Fibroblast of lung (primary cell): Measurements from ENCODE around the gene RETREG1. TPM values are rescaled to one million over a fixed set of nuclear protein-coding genes. Genes with fewer than 3 reads are reported as not detected.

Experiments
- DNase-seq, 2 donors: peaks; one replicate each; pipeline versions ENCODE4 v3.0.0 to v3.0.0-alpha.2; 2010; ENCODE audit warnings: low read depth in 2 of 2
- H2AFZ ChIP-seq: 2 replicates; pipeline ENCODE4 v1.5.1; 2012; ENCODE audit warnings: low read length, control low read depth, inconsistent platforms
- H3K27ac ChIP-seq: 2 replicates; pipeline ENCODE4 v1.5.1; 2011; ENCODE audit warnings: low read length, control low read depth; ENCODE audit not compliant: insufficient read depth
- H3K27me3 ChIP-seq: 2 replicates; pipeline ENCODE4 v1.5.1; 2011; ENCODE audit warnings: mild to moderate bottlenecking, low read length; ENCODE audit not compliant: control insufficient read depth, insufficient read depth
- H3K36me3 ChIP-seq: 2 replicates; pipeline ENCODE4 v1.5.1; 2011; ENCODE audit warnings: low read length; ENCODE audit not compliant: control insufficient read depth, insufficient read depth
- H3K4me1 ChIP-seq: 2 replicates; pipeline ENCODE4 v1.5.1; 2011; ENCODE audit warnings: low read length; ENCODE audit not compliant: control insufficient read depth, insufficient read depth; ENCODE audit errors: extremely low read depth
- H3K4me2 ChIP-seq: 2 replicates; pipeline ENCODE4 v1.5.1; 2011; ENCODE audit warnings: low read length, control low read depth; ENCODE audit not compliant: insufficient read depth; ENCODE audit errors: extremely low read depth
- H3K4me3 ChIP-seq, 4 experiments: fragments of 200-600 bp in 1 of 4; sonication (generic) in 1 of 4; replicated peaks in 1 of 4; 2 replicates each; pipeline ENCODE4 v1.5.1; 2011 to 2016; ENCODE audit warnings: low read length in 4 of 4, low read depth in 3 of 4, mild to moderate bottlenecking in 3 of 4, control low read depth in 2 of 4, inconsistent platforms in 1 of 4, mixed read lengths in 1 of 4; ENCODE audit not compliant: insufficient read depth in 1 of 4; ENCODE audit errors: control extremely low read depth in 1 of 4
- H3K79me2 ChIP-seq: 2 replicates; pipeline ENCODE4 v1.5.1; 2012; ENCODE audit warnings: mild to moderate bottlenecking, low read length, inconsistent platforms; ENCODE audit not compliant: control insufficient read depth, insufficient read depth
- H3K9ac ChIP-seq: 2 replicates; pipeline ENCODE4 v1.5.1; 2011; ENCODE audit warnings: mild to moderate bottlenecking, low read length, control low read depth; ENCODE audit not compliant: insufficient read depth
- H3K9me3 ChIP-seq: 2 replicates; pipeline ENCODE4 v1.5.1; 2012; ENCODE audit warnings: low read depth, low read length; ENCODE audit not compliant: control insufficient read depth, insufficient read depth
- H4K20me1 ChIP-seq: 2 replicates; pipeline ENCODE4 v1.5.1; 2011; ENCODE audit warnings: low read length; ENCODE audit not compliant: control insufficient read depth, insufficient read depth; ENCODE audit errors: extremely low read depth
- CTCF ChIP-seq, 2 donors: IDR thresholded peaks in 1 of 2; conservative IDR thresholded peaks in 1 of 2; 1 replicate in 1 of 2; 2 replicates in 1 of 2; pipeline ENCODE4 v1.5.1; 2011 to 2012; ENCODE audit warnings: low read length in 2 of 2, control low read depth in 1 of 2, inconsistent platforms in 1 of 2, low read depth in 1 of 2, mild to moderate bottlenecking in 1 of 2
- EZH2 ChIP-seq: IDR thresholded peaks from 2 replicates; pipeline ENCODE4 v1.5.1; 2012; ENCODE audit warnings: low read length, control low read depth, mild to moderate bottlenecking; ENCODE audit errors: missing control alignments
- polyA plus RNA-seq, 2 donors: library from polyadenylated mRNA; depleted of rRNA in 1 of 2; stranded (reverse) in 1 of 2; unstranded in 1 of 2; fragments of >200 nt; gene quantifications; 2 replicates each; pipeline ENCODE4 v1.2.1, GENCODE V29; 2011 to 2012; ENCODE audit warnings: missing spikeins in 1 of 2
- total RNA-seq: library from RNA; depleted of rRNA; stranded (reverse); fragments of >200 nt; gene quantifications from 2 replicates; pipeline ENCODE4 v1.2.1, GENCODE V29; 2014

Gene RETREG1
- total and polyA plus RNA-seq, 2 donors (not counting 1 experiment from before 2014, with no cell fraction given) = 0.41 to 0.99 TPM

- no peak overlapping the region for H2AFZ ChIP-seq
- H3K9ac ChIP-seq = no peak overlapping the region
- no peaks in the 10 kb centered on the region for H4K20me1 ChIP-seq
- no peaks in the 10 kb centered on the region for H3K79me2 ChIP-seq
- no peak overlapping the region for H3K4me2 ChIP-seq
- no peak overlapping the region for H3K4me3 ChIP-seq
- H3K36me3 ChIP-seq = no peaks in the 10 kb centered on the region
- no peak for DNase-seq
- no peak overlapping the region for H3K27ac ChIP-seq
- TF ChIP-seq EZH2 = no peak
- no peak for TF ChIP-seq CTCF (conservative IDR thresholded peaks at IDR 0.05 in 1 of 2, IDR thresholded peaks at IDR 0.05 in 1 of 2; ENCODE audit: low read depth in 1 of 2, low read length in 2 of 2)
- no peaks in the 10 kb centered on the region for H3K9me3 ChIP-seq
- H3K27me3 ChIP-seq = peaks cover 20% of the 10 kb centered on the region
- no peaks in the 10 kb centered on the region for H3K4me1 ChIP-seq
Observed at GRCh38 chr5:16625096-16625495, 8.3 kb upstream of the RETREG1 start.

- DNase-seq = no peak
- Histone ChIP-seq H3K36me3 (no peaks in the 10 kb centered on the region), H3K4me1 (peaks cover 2% of the 10 kb centered on the region), H3K9me3 (no peaks in the 10 kb centered on the region), H3K27me3 (peaks cover 22% of the 10 kb centered on the region), H3K9ac (no peak overlapping the region), H3K4me3 (no peak overlapping the region), H3K4me2 (no peak overlapping the region), H3K27ac (no peak overlapping the region), H3K79me2 (no peaks in the 10 kb centered on the region), H2AFZ (no peak overlapping the region), H4K20me1 (no peaks in the 10 kb centered on the region)
- TF ChIP-seq CTCF (conservative IDR thresholded peaks at IDR 0.05 in 1 of 2, IDR thresholded peaks at IDR 0.05 in 1 of 2; ENCODE audit: low read depth in 1 of 2, low read length in 2 of 2) (no peak), EZH2 (no peak)
Observed at GRCh38 chr5:16619136-16619535, 2.3 kb upstream of the RETREG1 start.

GRCh38 chr5:16618138-16618897 is 1.5 kb upstream of the RETREG1 start:
- no peak overlapping the region for H3K4me2 ChIP-seq
- H3K79me2 ChIP-seq = no peaks in the 10 kb centered on the region
- H3K9me3 ChIP-seq = no peaks in the 10 kb centered on the region
- H3K27me3 ChIP-seq = peaks cover 22% of the 10 kb centered on the region
- no peak overlapping the region for H3K27ac ChIP-seq
- peaks cover 2% of the 10 kb centered on the region for H3K4me1 ChIP-seq
- H3K9ac ChIP-seq = no peak overlapping the region
- no peaks in the 10 kb centered on the region for H4K20me1 ChIP-seq
- TF ChIP-seq EZH2 = no peak
- TF ChIP-seq CTCF (conservative IDR thresholded peaks at IDR 0.05 in 1 of 2, IDR thresholded peaks at IDR 0.05 in 1 of 2; ENCODE audit: low read depth in 1 of 2, low read length in 2 of 2) = no peak
- no peak overlapping the region for H3K4me3 ChIP-seq
- no peak overlapping the region for H2AFZ ChIP-seq
- H3K36me3 ChIP-seq = no peaks in the 10 kb centered on the region
- DNase-seq = no peak
